A549 (cell line): ENCODE data around the gene WBP11.

Source experiments
- CEBPB ChIP-seq, 2 experiments: fragments of >200 bp in 1 of 2; sonication (Bioruptor Twin) in 1 of 2; formaldehyde crosslinking in 1 of 2; IDR thresholded peaks; 2 replicates each; pipeline ENCODE4 v1.6.1; 2012 to 2016
- HOXA7 ChIP-seq: fragments of 250-450 bp; sonication (Bioruptor Pico); IDR thresholded peaks from 2 replicates; pipeline ENCODE4 v1.5.0; 2020; ENCODE audit warnings: mild to moderate bottlenecking, moderate library complexity
- MAZ ChIP-seq: fragments of 150-350 bp; IDR thresholded peaks from 2 replicates; pipeline ENCODE4 v1.6.1; 2014; ENCODE audit warnings: antibody characterized with exemption, low read depth, low read length, borderline replicate concordance
- POLR2A ChIP-seq: IDR thresholded peaks from 2 replicates; pipeline ENCODE4 v1.6.1; 2012; ENCODE audit warnings: mild to moderate bottlenecking, low read length
- RCOR1 ChIP-seq: fragments of 150-350 bp; IDR thresholded peaks from 2 replicates; pipeline ENCODE4 v1.6.1; 2014; ENCODE audit warnings: antibody characterized with exemption, low read length, low read depth
- ZSCAN20 ChIP-seq: fragments of 250-450 bp; sonication (Bioruptor Pico); IDR thresholded peaks from 2 replicates; pipeline ENCODE4 v1.8.0; 2022; ENCODE audit warnings: mild to moderate bottlenecking, moderate library complexity
- TF ChIP-seq, protein P1 (sequence below): fragments of >200 bp; sonication (Bioruptor Twin); formaldehyde crosslinking; IDR thresholded peaks from 3 replicates; pipeline ENCODE4 v1.5.1; 2016
- TF ChIP-seq, protein P2 (sequence below): fragments of 450-650 bp; IDR thresholded peaks from 2 replicates; pipeline ENCODE4 v1.6.1; 2014; ENCODE audit warnings: antibody characterized with exemption

DNA sequence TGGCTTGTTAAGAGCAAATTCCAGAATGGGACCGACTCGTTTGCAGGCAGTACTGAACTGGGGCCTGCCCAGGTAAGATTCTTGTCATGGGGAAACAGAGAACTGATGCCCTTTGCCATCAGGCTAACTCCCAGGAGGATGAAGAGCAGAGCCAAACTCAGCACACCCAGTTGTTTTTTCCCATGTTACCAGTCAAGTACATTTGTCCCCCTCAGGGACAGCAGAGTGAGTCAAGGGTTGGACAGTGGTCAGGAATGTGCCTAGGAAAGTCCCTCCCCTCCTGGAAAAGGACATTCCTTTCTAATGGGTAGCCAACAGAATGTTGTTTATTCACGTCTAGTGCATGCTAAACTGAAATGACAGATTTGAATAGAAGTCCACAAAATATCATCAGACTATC is 38.5 kb upstream of the WBP11 start:
- TF ChIP-seq, protein P1, sequence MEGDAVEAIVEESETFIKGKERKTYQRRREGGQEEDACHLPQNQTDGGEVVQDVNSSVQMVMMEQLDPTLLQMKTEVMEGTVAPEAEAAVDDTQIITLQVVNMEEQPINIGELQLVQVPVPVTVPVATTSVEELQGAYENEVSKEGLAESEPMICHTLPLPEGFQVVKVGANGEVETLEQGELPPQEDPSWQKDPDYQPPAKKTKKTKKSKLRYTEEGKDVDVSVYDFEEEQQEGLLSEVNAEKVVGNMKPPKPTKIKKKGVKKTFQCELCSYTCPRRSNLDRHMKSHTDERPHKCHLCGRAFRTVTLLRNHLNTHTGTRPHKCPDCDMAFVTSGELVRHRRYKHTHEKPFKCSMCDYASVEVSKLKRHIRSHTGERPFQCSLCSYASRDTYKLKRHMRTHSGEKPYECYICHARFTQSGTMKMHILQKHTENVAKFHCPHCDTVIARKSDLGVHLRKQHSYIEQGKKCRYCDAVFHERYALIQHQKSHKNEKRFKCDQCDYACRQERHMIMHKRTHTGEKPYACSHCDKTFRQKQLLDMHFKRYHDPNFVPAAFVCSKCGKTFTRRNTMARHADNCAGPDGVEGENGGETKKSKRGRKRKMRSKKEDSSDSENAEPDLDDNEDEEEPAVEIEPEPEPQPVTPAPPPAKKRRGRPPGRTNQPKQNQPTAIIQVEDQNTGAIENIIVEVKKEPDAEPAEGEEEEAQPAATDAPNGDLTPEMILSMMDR = no peak
- no peak for TF ChIP-seq POLR2A
- no peak for TF ChIP-seq MAZ
- no peak for TF ChIP-seq HOXA7
- TF ChIP-seq, protein P2, sequence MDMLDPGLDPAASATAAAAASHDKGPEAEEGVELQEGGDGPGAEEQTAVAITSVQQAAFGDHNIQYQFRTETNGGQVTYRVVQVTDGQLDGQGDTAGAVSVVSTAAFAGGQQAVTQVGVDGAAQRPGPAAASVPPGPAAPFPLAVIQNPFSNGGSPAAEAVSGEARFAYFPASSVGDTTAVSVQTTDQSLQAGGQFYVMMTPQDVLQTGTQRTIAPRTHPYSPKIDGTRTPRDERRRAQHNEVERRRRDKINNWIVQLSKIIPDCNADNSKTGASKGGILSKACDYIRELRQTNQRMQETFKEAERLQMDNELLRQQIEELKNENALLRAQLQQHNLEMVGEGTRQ = no peak
- TF ChIP-seq CEBPB (IDR thresholded peaks at IDR 0.05) = peak in 1 of 2 experiments; percentile 33; a peak in 2 of 4 replicates
- TF ChIP-seq ZSCAN20 (CRISPR knock-in tag) = no peak
- no peak for TF ChIP-seq RCOR1
